WTC11 (cell line): Measurements from ENCODE around the gene DAAM2.

Experiments
- AR ChIP-seq: fragments of 250-450 bp; sonication (Bioruptor Pico); IDR thresholded peaks from 2 replicates; pipeline ENCODE4 v1.9.0; 2021; ENCODE audit warnings: mild to moderate bottlenecking
- CREB1 ChIP-seq: sonication (generic); formaldehyde crosslinking; IDR thresholded peaks from 2 replicates; pipeline ENCODE4 v1.8.0; 2023; ENCODE audit warnings: mild to moderate bottlenecking, missing genetic modification reagents
- CTCF ChIP-seq: fragments of 200-600 bp; IDR thresholded peaks from 2 replicates; pipeline ENCODE4 v1.8.0; 2022; ENCODE audit warnings: antibody characterized with exemption
- E2F4 ChIP-seq: sonication (generic); formaldehyde crosslinking; IDR thresholded peaks from 2 replicates; pipeline ENCODE4 v1.8.1; 2022; ENCODE audit warnings: low read depth, mild to moderate bottlenecking, moderate library complexity, missing genetic modification reagents, borderline replicate concordance
- ESRRA ChIP-seq: sonication (generic); formaldehyde crosslinking; IDR thresholded peaks from 2 replicates; pipeline ENCODE4 v1.8.1; 2022; ENCODE audit warnings: mild to moderate bottlenecking, missing genetic modification reagents, borderline replicate concordance
- JUN ChIP-seq: sonication (generic); formaldehyde crosslinking; IDR thresholded peaks from 2 replicates; pipeline ENCODE4 v1.8.0; 2023; ENCODE audit warnings: mild to moderate bottlenecking, missing genetic modification reagents
- MAX ChIP-seq: sonication (generic); formaldehyde crosslinking; IDR thresholded peaks from 2 replicates; pipeline ENCODE4 v1.8.0; 2022; ENCODE audit warnings: mild to moderate bottlenecking, missing genetic modification reagents
- SMAD3 ChIP-seq: sonication (generic); formaldehyde crosslinking; IDR thresholded peaks from 2 replicates; pipeline ENCODE4 v1.8.0; 2022; ENCODE audit warnings: missing genetic modification reagents, mild to moderate bottlenecking, borderline replicate concordance
- ZNF671 ChIP-seq: fragments of 250-450 bp; sonication (Bioruptor Pico); IDR thresholded peaks from 2 replicates; pipeline ENCODE4 v1.8.0; 2021; ENCODE audit warnings: mild to moderate bottlenecking

- TF ChIP-seq CTCF (no peak), E2F4 (CRISPR knock-in tag) (no peak), SMAD3 (CRISPR knock-in tag) (no peak), ESRRA (CRISPR knock-in tag) (no peak), MAX (CRISPR knock-in tag) (no peak), JUN (no peak), AR (CRISPR knock-in tag) (no peak), ZNF671 (no peak), CREB1 (CRISPR knock-in tag) (no peak)
Observed at GRCh38 chr6:39950125-39950720, 158.0 kb downstream of the DAAM2 start.
